ENCODE data around the gene HNF4A. TPM values are rescaled to one million over a fixed set of nuclear protein-coding genes. Genes with fewer than 3 reads are reported as not detected.
A peak's percentile ranks its signal among the peaks of the same experiment; 100 is the strongest.

HNF4A gene
- total RNA-seq, 6 experiments from 2014 or later: not detected

GRCh38 chr20:44442298-44443070 lies 87.0 kb downstream of the HNF4A start:
- peaks cover 38% of the 10 kb centered on the region for H3K27me3 Mint-ChIP-seq (ENCODE audit: insufficient read depth)
- no peak overlapping the region for H3K4me3 Mint-ChIP-seq
- no peaks in the 10 kb centered on the region for H3K36me3 Mint-ChIP-seq (ENCODE audit: low read depth)
- TF ChIP-seq CTCF (IDR thresholded peaks at IDR 0.05): no peak
- no peak for DNase-seq
- H3K27ac Mint-ChIP-seq: no peak overlapping the region
- H3K9me3 Mint-ChIP-seq: no peaks in the 10 kb centered on the region
- no peaks in the 10 kb centered on the region for H3K4me1 Mint-ChIP-seq (ENCODE audit: low read depth)

GRCh38 chr20:44445742-44446710 lies 90.5 kb downstream of the HNF4A start:
- no peak overlapping the region for H3K27ac Mint-ChIP-seq
- H3K4me3 Mint-ChIP-seq: no peak overlapping the region
- DNase-seq: no peak
- no peaks in the 10 kb centered on the region for H3K36me3 Mint-ChIP-seq (ENCODE audit: low read depth)
- no peaks in the 10 kb centered on the region for H3K9me3 Mint-ChIP-seq
- H3K27me3 Mint-ChIP-seq (ENCODE audit: insufficient read depth): peaks cover 63% of the 10 kb centered on the region
- TF ChIP-seq CTCF (IDR thresholded peaks at IDR 0.05): no peak
- H3K4me1 Mint-ChIP-seq (ENCODE audit: low read depth): no peaks in the 10 kb centered on the region

GRCh38 chr20:44447827-44448419 lies 92.4 kb downstream of the HNF4A start:
- Mint-ChIP-seq H3K27me3 (ENCODE audit: insufficient read depth) (peaks cover 59% of the 10 kb centered on the region), H3K36me3 (ENCODE audit: low read depth) (no peaks in the 10 kb centered on the region), H3K4me1 (ENCODE audit: low read depth) (no peaks in the 10 kb centered on the region), H3K4me3 (no peak overlapping the region), H3K9me3 (no peaks in the 10 kb centered on the region), H3K27ac (no peak overlapping the region)
- TF ChIP-seq CTCF (IDR thresholded peaks at IDR 0.05): no peak
- no peak for DNase-seq

GRCh38 chr20:44448753-44449546 lies 93.5 kb downstream of the HNF4A start:
- H3K27me3 Mint-ChIP-seq (ENCODE audit: insufficient read depth): peaks cover 51% of the 10 kb centered on the region
- TF ChIP-seq CTCF (IDR thresholded peaks at IDR 0.05): peak; percentile 68
- H3K4me1 Mint-ChIP-seq (ENCODE audit: low read depth): no peaks in the 10 kb centered on the region
- H3K4me3 Mint-ChIP-seq: no peak overlapping the region
- no peak overlapping the region for H3K27ac Mint-ChIP-seq
- H3K36me3 Mint-ChIP-seq (ENCODE audit: low read depth): no peaks in the 10 kb centered on the region
- no peak for DNase-seq
- H3K9me3 Mint-ChIP-seq: no peaks in the 10 kb centered on the region

- no peak for DNase-seq
- Mint-ChIP-seq H3K9me3 (no peaks in the 10 kb centered on the region), H3K4me3 (no peak overlapping the region), H3K36me3 (ENCODE audit: low read depth) (no peaks in the 10 kb centered on the region), H3K27me3 (ENCODE audit: insufficient read depth) (peaks cover 53% of the 10 kb centered on the region), H3K27ac (no peak overlapping the region), H3K4me1 (ENCODE audit: low read depth) (no peaks in the 10 kb centered on the region)
- no peak for TF ChIP-seq CTCF (IDR thresholded peaks at IDR 0.05)
Measured at GRCh38 chr20:44449864-44450263, 94.4 kb downstream of the HNF4A start.
